Activated CD4-positive, alpha-beta T cell treated with anti-CD3 and anti-CD28 coated beads for 36 hours (primary cell): ENCODE measurements around the gene HRAS. TPM values are rescaled to one million over a fixed set of nuclear protein-coding genes. Genes with fewer than 3 reads are reported as not detected.

Experiments used
- ATAC-seq: fragments of 200-7000 bp; cut with Tn5 transposase; one replicate; pipeline ENCODE4 v1.10.0; 2021; ENCODE audit warnings: mild to moderate bottlenecking, moderate library complexity
- CTCF ChIA-PET: fragments of 350-600 bp; sonication (Branson Sonifier 250); formaldehyde crosslinking; loops from one replicate; lab custom pipeline; 2021; ENCODE audit warnings: antibody characterized with exemption; lab: Charles Lee
- POLR2A ChIA-PET: fragments of 350-600 bp; sonication (Branson Sonifier 250); formaldehyde crosslinking; loops from one replicate; lab custom pipeline; 2021; ENCODE audit warnings: antibody characterized with exemption, inconsistent platforms; lab: Charles Lee
- DNase-seq: peaks from one replicate; pipeline ENCODE4 v3.0.0-alpha.2; 2020
- H3K27ac Mint-ChIP-seq: one replicate; pipeline ENCODE4 v1.8.0; 2021; ENCODE audit warnings: mixed read lengths
- H3K27me3 Mint-ChIP-seq: one replicate; pipeline ENCODE4 v1.8.0; 2021; ENCODE audit warnings: mixed read lengths
- H3K36me3 Mint-ChIP-seq: one replicate; pipeline ENCODE4 v1.8.0; 2021; ENCODE audit warnings: low read depth, mixed read lengths
- H3K4me1 Mint-ChIP-seq: one replicate; pipeline ENCODE4 v1.8.0; 2021; ENCODE audit warnings: mixed read lengths
- H3K4me3 Mint-ChIP-seq: one replicate; pipeline ENCODE4 v1.8.0; 2021; ENCODE audit warnings: mild to moderate bottlenecking, moderate library complexity, mixed read lengths
- H3K9me3 Mint-ChIP-seq: one replicate; pipeline ENCODE4 v1.8.0; 2021; ENCODE audit warnings: low read depth, mixed read lengths
- intact Hi-C, 2 experiments: fragments of 100-400 bp; cut with DNase I in 1 of 2; cut with micrococcal nuclease in 1 of 2; formaldehyde crosslinking; loops; one replicate each; pipeline versions ENCODE4 v1.14.2 to v1.15.1; 2022 to 2024; cut with DNase I, micrococcal nuclease
- total RNA-seq, 2 experiments: library from RNA; stranded (reverse); gene quantifications; one replicate each; pipeline ENCODE4 v1.2.3, GENCODE V29; 2021

HRAS gene
- total RNA-seq, 2 experiments from 2014 or later = 26.8 to 41.9 TPM

DNA sequence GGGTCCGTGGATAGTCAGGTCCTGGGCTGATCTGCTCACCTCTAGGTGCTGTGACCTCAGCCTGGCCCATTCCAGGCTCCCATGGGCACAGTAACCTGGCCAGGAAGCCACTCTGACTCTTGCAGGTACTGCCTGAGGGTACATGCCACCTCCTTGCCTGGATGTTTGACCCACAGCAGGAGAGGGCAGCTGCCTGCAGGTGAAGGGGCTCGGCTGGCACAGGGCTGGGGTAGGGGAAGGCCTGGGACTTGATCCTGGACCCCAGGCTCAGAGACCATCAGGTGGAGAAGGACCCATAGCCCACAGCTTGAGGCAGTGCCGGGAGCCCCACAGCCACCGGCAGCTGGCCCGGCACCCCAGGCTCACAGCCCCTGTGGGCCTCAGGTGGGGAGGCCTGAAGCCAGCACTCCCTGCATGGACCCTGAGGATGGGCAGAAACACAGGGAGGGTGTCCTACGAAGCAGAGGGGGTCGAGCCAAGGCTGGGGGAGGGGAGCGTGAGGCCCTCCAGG, 4.7 kb upstream of the HRAS start:
- H3K4me1 Mint-ChIP-seq = peaks cover 13% of the 10 kb centered on the region
- no peak overlapping the region for H3K27ac Mint-ChIP-seq
- ATAC-seq (no peak), DNase-seq (no peak)
- CTCF ChIA-PET = no interaction called here
- H3K36me3 Mint-ChIP-seq = no peaks in the 10 kb centered on the region
- H3K4me3 Mint-ChIP-seq = no peak overlapping the region
- H3K27me3 Mint-ChIP-seq = no peaks in the 10 kb centered on the region
- POLR2A ChIA-PET = no interaction called here
- intact Hi-C loops = loop anchor here in 1 of 2 experiments (5.0 kb wide), 1 partner anchor 182 kb away; no protein-coding TSS in a partner anchor
- H3K9me3 Mint-ChIP-seq = no peaks in the 10 kb centered on the region

DNA sequence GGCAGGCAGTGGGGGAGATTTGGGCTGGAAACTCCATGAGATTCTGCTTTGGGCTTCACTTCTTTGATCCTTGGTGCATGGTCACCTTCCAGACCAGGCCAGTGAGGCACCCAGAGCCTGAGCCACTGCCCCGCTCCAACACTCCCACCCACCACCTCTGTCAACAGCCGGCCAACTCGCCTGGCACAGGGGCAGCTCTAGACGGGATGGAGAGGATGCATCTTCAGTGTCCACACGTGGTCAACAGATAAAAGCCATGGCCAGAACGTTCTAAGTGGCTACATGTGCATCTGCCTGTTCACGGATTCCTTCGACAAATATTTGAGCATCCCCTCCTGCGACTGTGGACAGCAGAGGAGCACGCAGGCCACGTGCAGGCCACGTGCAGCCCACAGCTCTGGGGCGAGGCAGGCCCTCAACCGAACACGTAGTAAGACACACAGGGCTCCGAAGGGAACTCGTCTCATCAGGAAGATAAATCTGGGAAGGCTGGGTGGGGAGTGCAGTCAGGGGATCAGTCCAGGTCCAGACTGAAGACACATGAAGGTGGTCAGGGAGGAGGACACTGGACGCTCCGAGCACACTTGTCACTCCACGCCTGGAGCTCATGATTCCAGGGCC, 3.2 kb upstream of the HRAS start:
- intact Hi-C loops = loop anchor here in 1 of 2 experiments (5.0 kb wide), 1 partner anchor 184 kb away; no protein-coding TSS in a partner anchor
- POLR2A ChIA-PET = interaction anchor here (0.6 kb wide), 1 partner anchor 29 kb away, joined by 5 read pairs; no protein-coding TSS in a partner anchor
- no peak overlapping the region for H3K27ac Mint-ChIP-seq

DNA sequence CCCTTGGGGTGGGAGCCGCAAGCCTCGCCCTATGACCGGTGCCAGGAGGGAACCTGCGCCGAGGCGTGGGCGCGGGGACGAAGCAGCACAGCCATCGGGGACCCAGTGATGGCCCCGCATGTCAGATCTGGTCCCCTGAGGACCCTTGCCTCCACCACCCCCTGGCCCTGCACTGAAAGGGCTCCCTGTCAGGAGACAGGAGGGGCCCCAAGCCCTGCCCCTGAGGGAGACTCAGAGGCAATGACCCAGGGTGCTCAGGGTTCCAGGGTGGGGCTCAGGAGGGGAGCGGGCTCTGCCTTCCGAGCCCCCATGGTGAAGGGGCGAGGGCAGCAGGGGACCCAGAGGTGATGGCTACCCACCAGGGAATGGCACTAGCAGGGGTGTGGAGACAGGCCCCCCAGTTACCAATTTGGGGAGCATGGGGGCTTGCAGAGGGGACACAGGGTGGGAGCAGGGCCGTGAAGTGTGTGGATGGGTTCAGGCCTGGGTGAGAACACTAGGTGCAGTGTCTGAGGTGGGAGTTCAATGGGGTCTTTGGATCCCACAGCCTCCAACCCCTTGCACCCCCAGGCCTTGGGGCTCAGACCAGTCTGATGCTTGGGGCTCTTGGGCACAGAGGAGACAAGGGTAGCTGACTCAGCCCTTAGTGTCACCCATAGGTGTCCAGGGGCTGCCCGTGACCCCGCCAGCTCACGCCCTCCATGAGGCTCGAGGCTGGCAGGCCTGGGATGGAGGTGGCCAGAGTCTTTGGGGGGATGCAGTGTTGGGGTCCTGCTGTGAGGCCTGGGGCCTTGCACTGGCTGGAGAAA, 2.5 kb upstream of the HRAS start:
- Mint-ChIP-seq H3K4me3 (peak overlapping the region; percentile 79), H3K36me3 (no peaks in the 10 kb centered on the region), H3K27me3 (no peaks in the 10 kb centered on the region), H3K4me1 (peaks cover 17% of the 10 kb centered on the region), H3K27ac (peak overlapping the region; percentile 19), H3K9me3 (no peaks in the 10 kb centered on the region)
- ChIA-PET CTCF (interaction anchor here (0.6 to 1.4 kb wide), 3 partner anchors 8 to 19 kb away, joined by 3 to 5 read pairs (median 3); no protein-coding TSS in a partner anchor), POLR2A (no interaction called here)
- DNase-seq (no peak), ATAC-seq (no peak)
- intact Hi-C loops = loop anchor here in 1 of 2 experiments (1.0 to 5.0 kb wide), 2 partner anchors 17 to 184 kb away; no protein-coding TSS in a partner anchor

More for the DNA sequence above, 3.2 kb upstream of the HRAS start:
- DNase-seq (no peak), ATAC-seq (no peak)
- Mint-ChIP-seq H3K9me3 (no peaks in the 10 kb centered on the region), H3K36me3 (no peaks in the 10 kb centered on the region), H3K4me1 (peaks cover 17% of the 10 kb centered on the region), H3K27me3 (no peaks in the 10 kb centered on the region), H3K4me3 (no peak overlapping the region)
- CTCF ChIA-PET = interaction anchor here (0.6 to 1.0 kb wide), 3 partner anchors 16 to 234 kb away, joined by 3 read pairs; no protein-coding TSS in a partner anchor

DNA sequence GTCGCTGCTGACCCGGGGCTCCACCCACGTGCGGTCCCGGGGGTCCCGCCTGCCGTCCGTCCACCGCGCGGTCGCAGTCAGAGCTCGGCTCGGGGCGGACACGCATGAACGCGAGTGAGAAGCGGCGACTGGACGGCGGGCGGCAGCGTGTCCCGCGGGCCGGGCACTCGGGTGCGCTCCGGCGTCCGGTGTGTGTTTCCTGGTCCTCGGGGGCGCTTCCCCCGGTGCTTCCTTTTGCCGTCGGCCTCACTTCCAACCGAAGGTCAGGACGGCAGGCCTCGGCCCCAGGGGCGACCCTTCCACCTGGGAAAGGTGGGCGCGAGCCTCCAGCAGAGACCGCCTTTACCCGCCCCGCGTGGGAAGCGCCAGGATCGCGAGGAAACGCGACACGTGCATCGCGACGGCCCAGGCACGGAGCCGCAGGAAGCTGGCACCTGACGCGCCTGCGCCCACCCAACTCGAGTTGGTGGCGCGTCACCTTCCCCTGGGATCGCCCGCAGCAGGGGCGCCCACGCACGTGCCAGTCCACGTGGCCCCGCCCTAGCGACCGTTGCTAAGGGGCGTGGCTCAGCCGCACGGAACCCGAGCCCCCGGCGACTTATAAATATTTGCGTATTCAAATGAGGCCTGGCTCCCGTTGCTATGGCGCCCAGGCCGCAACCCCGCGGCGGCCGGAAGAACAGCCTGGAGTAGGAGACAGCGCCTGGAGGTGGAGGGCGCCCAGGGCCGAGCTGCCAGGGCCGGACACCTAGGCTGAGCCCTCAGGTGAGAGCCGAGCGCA, 1.7 kb upstream of the HRAS start, which contains the start of gene LRRC56:
Gene LRRC56, plus strand, starts transcription at position 687 of the 781 bp plus-strand sequence. CDS start 3,158 bp downstream, outside the sequence.
- Mint-ChIP-seq H3K4me1 (peaks cover 17% of the 10 kb centered on the region), H3K27ac (peak within 1 kb of the TSS; percentile 81), H3K9me3 (no peaks in the 10 kb centered on the region), H3K27me3 (no peaks in the 10 kb centered on the region), H3K36me3 (peaks cover under 1% of the 10 kb centered on the region), H3K4me3 (peak within 1 kb of the TSS; percentile 79)
- intact Hi-C loops = loop anchor here in 1 of 2 experiments (1.0 to 5.0 kb wide), 2 partner anchors 18 to 185 kb away; no protein-coding TSS in a partner anchor
- ChIA-PET POLR2A (interaction anchor here (1.1 kb wide), 1 partner anchor 330 kb away, joined by 4 read pairs; the partner anchor contains the start of genes BET1L and RIC8A), CTCF (interaction anchor here (1.2 to 1.4 kb wide), 3 partner anchors 9 to 88 kb away, joined by 3 to 7 read pairs (median 5); no protein-coding TSS in a partner anchor)
- ATAC-seq (peak; percentile 17), DNase-seq (peak; percentile 91)

DNA sequence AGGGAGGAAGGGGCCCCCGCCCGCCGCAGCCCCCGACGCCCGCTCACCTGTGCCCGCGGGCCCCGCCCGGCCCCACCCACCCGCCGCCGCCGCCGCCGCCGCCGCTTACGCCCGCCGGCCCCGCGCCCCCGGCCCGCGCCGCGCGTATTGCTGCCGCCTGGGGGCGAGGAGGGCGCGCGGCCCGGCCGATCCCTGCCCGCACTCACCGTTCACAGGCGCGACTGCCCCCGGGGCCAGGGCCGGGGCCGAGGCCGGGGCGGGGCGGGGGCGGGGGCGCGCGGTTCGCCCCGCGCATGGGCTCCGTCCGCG, 212 bp downstream of the HRAS start:
- H3K4me3 Mint-ChIP-seq = no peak overlapping the region
- DNase-seq (no peak), ATAC-seq (peak; percentile 15)
- H3K9me3 Mint-ChIP-seq = no peaks in the 10 kb centered on the region
- ChIA-PET CTCF (interaction anchor here (0.6 to 1.1 kb wide), 2 partner anchors 16 to 19 kb away, joined by 3 read pairs; no protein-coding TSS in a partner anchor), POLR2A (interaction anchor here (1.2 kb wide), 1 partner anchor 29 kb away, joined by 3 read pairs; no protein-coding TSS in a partner anchor)
- no peaks in the 10 kb centered on the region for H3K27me3 Mint-ChIP-seq
- intact Hi-C loops = loop anchor here (1.0 to 5.0 kb wide), 16 partner anchors 17 to 375 kb away; partner anchors contain the start of genes CHID1 (in 1 of the 2), DEAF1 (in 1 of the 2), IRF7 (in 1 of the 2) and LMNTD2 (in 1 of the 2)
- no peak overlapping the region for H3K27ac Mint-ChIP-seq
- peaks cover 17% of the 10 kb centered on the region for H3K4me1 Mint-ChIP-seq
- peaks cover 1% of the 10 kb centered on the region for H3K36me3 Mint-ChIP-seq

DNA sequence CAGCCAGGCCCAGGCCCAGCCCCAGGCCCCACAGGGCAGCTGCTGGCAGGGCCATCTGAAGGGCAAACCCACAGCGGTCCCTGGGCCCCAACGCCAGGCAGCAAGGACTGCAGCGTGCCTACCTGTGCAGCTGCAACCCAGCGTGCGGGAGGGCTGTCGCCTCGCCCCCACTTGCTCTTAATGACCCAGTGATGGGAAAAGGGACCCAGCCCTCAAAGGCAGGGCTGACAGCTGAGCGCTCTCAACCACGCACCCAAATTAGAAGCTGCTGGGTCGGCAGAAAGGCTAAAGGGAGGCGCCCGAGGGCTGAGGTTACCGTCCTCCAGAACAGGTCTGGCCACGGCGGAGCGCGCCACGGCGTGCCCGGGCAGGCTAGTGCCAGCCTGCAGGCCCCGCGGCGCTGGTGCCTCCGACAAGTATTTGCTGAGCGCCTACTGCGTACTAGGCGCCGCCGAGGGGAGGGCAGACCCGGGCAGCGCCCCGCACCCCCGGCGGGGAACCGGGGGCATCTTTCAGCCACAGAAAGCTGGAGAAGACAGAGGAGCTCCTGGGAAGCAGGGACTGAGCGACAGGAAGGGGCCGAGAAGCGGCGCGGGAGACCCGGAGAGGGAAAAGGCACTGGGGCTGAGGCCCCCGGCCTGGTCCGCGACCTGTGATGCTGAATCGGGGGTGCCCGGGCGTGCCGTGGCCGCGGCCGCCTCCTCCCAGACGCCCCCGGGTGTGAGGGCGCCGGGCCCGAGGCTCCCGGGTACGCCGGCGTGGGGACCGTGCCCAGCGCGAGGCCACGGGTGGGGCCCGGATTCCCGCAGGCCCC, 773 bp downstream of the HRAS start:
- POLR2A ChIA-PET = no interaction called here
- H3K27me3 Mint-ChIP-seq = no peaks in the 10 kb centered on the region
- CTCF ChIA-PET = interaction anchor here (0.6 to 1.3 kb wide), 3 partner anchors 16 to 20 kb away, joined by 3 to 6 read pairs (median 3); no protein-coding TSS in a partner anchor
- peaks cover 17% of the 10 kb centered on the region for H3K4me1 Mint-ChIP-seq
- peak overlapping the region; percentile 67 for H3K4me3 Mint-ChIP-seq
- ATAC-seq (no peak), DNase-seq (peak; percentile 63)
- H3K27ac Mint-ChIP-seq = no peak overlapping the region
- intact Hi-C loops = loop anchor here (1.0 to 5.0 kb wide), 16 partner anchors 16 to 376 kb away; partner anchors contain the start of genes CHID1 (in 1 of the 2), DEAF1 (in 1 of the 2), IRF7 (in 1 of the 2) and LMNTD2 (in 1 of the 2)
- H3K9me3 Mint-ChIP-seq = no peaks in the 10 kb centered on the region
- H3K36me3 Mint-ChIP-seq = peaks cover 1% of the 10 kb centered on the region

DNA sequence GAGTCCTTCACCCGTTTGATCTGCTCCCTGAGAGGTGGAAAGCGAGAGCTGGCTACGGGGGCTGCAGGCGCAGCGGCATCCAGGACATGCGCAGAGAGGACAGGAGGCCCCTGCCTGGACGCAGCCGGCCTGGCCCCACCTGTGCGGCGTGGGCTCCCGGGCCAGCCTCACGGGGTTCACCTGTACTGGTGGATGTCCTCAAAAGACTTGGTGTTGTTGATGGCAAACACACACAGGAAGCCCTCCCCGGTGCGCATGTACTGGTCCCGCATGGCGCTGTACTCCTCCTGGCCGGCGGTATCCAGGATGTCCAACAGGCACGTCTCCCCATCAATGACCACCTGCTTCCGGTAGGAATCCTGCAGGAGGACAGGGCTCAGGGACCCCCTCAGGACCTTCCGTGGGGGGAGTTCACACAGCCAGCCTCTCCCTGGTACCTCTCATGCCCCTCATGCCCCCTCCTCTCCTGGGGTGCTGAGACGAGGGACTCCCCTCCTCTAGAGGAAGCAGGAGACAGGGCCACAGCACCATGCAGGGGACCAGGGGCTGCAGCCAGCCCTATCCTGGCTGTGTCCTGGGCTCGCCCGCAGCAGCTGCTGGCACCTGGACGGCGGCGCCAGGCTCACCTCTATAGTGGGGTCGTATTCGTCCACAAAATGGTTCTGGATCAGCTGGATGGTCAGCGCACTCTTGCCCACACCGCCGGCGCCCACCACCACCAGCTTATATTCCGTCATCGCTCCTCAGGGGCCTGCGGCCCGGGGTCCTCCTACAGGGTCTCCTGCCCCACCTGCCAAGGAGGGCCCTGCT, 1.6 kb downstream of the HRAS start:
- Mint-ChIP-seq H3K27ac (no peak overlapping the region), H3K36me3 (peaks cover 1% of the 10 kb centered on the region), H3K4me1 (peaks cover 17% of the 10 kb centered on the region), H3K9me3 (no peaks in the 10 kb centered on the region), H3K4me3 (peak overlapping the region; percentile 67), H3K27me3 (no peaks in the 10 kb centered on the region)
- CTCF ChIA-PET = interaction anchor here (1.3 kb wide), 1 partner anchor 15 kb away, joined by 6 read pairs; no protein-coding TSS in a partner anchor
- intact Hi-C loops = no loop called here
- no peak for ATAC-seq
- DNase-seq = peak; percentile 12
- POLR2A ChIA-PET = no interaction called here

DNA sequence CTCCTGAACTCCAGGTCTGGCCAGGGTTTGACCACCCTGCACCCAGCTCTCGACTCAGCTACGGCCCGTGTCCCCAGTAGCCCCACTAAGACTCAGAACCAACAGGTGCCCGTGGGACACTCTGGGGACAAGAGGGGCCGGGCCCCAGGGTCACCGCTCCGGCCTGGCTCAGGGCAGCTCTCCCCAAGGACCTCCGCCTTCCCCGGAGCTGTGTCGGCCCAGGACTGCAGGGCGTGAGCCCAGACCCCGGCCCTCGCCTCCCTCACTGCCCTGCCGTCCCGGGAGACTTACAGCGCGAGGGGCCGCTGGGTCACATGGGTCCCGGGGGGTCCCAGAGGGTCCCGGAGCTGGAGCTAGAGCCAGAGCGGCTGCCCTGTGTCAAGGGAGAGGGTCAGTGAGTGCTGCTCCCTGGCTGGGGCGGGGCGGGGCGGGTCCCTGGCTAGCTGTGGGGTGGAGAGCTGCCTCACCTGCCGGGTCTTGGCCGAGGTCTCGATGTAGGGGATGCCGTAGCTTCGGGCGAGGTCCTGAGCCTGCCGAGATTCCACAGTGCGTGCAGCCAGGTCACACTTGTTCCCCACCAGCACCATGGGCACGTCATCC, 2.3 kb downstream of the HRAS start:
- POLR2A ChIA-PET = no interaction called here
- H3K36me3 Mint-ChIP-seq = peaks cover 1% of the 10 kb centered on the region

DNA sequence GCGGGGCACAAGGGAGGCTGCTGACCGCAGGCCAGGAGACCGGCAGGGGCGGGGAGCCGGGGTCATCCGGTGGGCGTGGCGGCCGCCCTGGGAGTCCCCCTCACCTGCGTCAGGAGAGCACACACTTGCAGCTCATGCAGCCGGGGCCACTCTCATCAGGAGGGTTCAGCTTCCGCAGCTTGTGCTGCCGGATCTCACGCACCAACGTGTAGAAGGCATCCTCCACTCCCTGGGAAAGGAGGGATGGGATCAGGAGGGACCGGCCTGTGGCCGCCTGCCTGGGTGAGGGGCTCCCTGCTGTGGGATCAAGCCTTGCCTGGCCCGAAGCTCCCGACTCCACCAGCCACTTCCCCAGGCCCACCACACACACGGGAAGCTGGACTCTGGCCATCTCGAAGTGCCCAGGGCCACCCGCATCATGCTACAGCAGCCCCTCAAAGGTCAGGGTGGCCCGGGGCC, 2.8 kb downstream of the HRAS start:
- H3K27ac Mint-ChIP-seq = no peak overlapping the region
- CTCF ChIA-PET = interaction anchor here (0.6 kb wide), 1 partner anchor 15 kb away, joined by 3 read pairs; no protein-coding TSS in a partner anchor
- peaks cover 1% of the 10 kb centered on the region for H3K36me3 Mint-ChIP-seq
- no peaks in the 10 kb centered on the region for H3K9me3 Mint-ChIP-seq
- ATAC-seq (no peak), DNase-seq (no peak)
- H3K4me1 Mint-ChIP-seq = peaks cover 12% of the 10 kb centered on the region
- POLR2A ChIA-PET = no interaction called here
- no peaks in the 10 kb centered on the region for H3K27me3 Mint-ChIP-seq
- no peak overlapping the region for H3K4me3 Mint-ChIP-seq
- intact Hi-C loops = no loop called here

More for the DNA sequence above, 2.3 kb downstream of the HRAS start:
- DNase-seq (no peak), ATAC-seq (no peak)
- no peak overlapping the region for H3K27ac Mint-ChIP-seq
- intact Hi-C loops = no loop called here
- H3K4me1 Mint-ChIP-seq = peaks cover 17% of the 10 kb centered on the region
- H3K27me3 Mint-ChIP-seq = no peaks in the 10 kb centered on the region
- H3K4me3 Mint-ChIP-seq = no peak overlapping the region
- CTCF ChIA-PET = interaction anchor here (1.3 kb wide), 1 partner anchor 14 kb away, joined by 6 read pairs; no protein-coding TSS in a partner anchor
- H3K9me3 Mint-ChIP-seq = no peaks in the 10 kb centered on the region
